Activated CD4-positive, alpha-beta T cell treated with anti-CD3 and anti-CD28 coated beads, Interleukin-10, Interleukin-2, amounts not matched to agents 100 ng/mL and 50 ng/mL, durations not matched to agents 16 hours and 8 hours (primary cell): ENCODE measurements around the gene TUBB4A.
"Not testable (repeated sequence)": the region's sequence is repeated elsewhere in the genome, so short reads cannot be mapped to it uniquely, and the experiment has no call there.

Experiments used
- DNase-seq: peaks from one replicate; pipeline ENCODE4 v3.0.0-alpha.2; 2020

The TUBB4A gene

GRCh38 chr19:6501740-6502648, at the start of gene TUBB4A:
TSS of gene TUBB4A (minus strand) at chr19:6502309. CDS start at chr19:6502212, 97 bp downstream.
- peak; percentile 28 for DNase-seq

- DNase-seq = no peak
These were observed 49.0 kb upstream of the TUBB4A start for GRCh38 chr19:6551091-6551490.

GRCh38 chr19:6550679-6551078, 48.6 kb upstream of the TUBB4A start:
- not testable (repeated sequence) for DNase-seq

- DNase-seq = peak; percentile 38
These were observed 41.8 kb upstream of the TUBB4A start for GRCh38 chr19:6543866-6544347.

- no peak for DNase-seq
These were observed 39.0 kb upstream of the TUBB4A start for GRCh38 chr19:6540918-6541689.

GRCh38 chr19:6539514-6539913, 37.4 kb upstream of the TUBB4A start:
- DNase-seq = no peak

- DNase-seq = no peak
These were observed 33.5 kb upstream of the TUBB4A start for GRCh38 chr19:6535558-6536137.

- DNase-seq = no peak
These were observed 32.5 kb upstream of the TUBB4A start for GRCh38 chr19:6534451-6535093.

GRCh38 chr19:6533746-6534418, 31.8 kb upstream of the TUBB4A start:
- no peak for DNase-seq

- no peak for DNase-seq
These were observed 30.9 kb upstream of the TUBB4A start for GRCh38 chr19:6533000-6533328.

GRCh38 chr19:6532244-6532999, 30.3 kb upstream of the TUBB4A start:
- no peak for DNase-seq

- DNase-seq = no peak
These were observed 29.8 kb upstream of the TUBB4A start for GRCh38 chr19:6531956-6532243.

GRCh38 chr19:6531163-6531955, 29.2 kb upstream of the TUBB4A start:
- no peak for DNase-seq

- peak; percentile 88 for DNase-seq
These were observed 28.5 kb upstream of the TUBB4A start, which contains the start of gene TNFSF9 for GRCh38 chr19:6530386-6531162. TSS of gene TNFSF9 (plus strand) at chr19:6531026. CDS start at chr19:6531037, 11 bp downstream.

GRCh38 chr19:6529937-6530385, 27.9 kb upstream of the TUBB4A start:
- DNase-seq = no peak

GRCh38 chr19:6529351-6529750, 27.2 kb upstream of the TUBB4A start:
- no peak for DNase-seq

GRCh38 chr19:6528544-6529121, 26.5 kb upstream of the TUBB4A start:
- no peak for DNase-seq

GRCh38 chr19:6527893-6528543, 25.9 kb upstream of the TUBB4A start:
- no peak for DNase-seq

GRCh38 chr19:6524311-6524710, 22.2 kb upstream of the TUBB4A start:
- DNase-seq = no peak
